Activated T-cell treated with anti-CD3 and anti-CD28 coated beads, Interleukin-2, amount 50 U/mL, for 1 hour (primary cell): ENCODE measurements around the gene COL23A1.
A peak's percentile ranks its signal among the peaks of the same experiment; 100 is the strongest.

ENCODE experiments used
- DNase-seq: peaks from one replicate; pipeline ENCODE4 v3.0.0-alpha.2; 2020

Gene COL23A1

GRCh38 chr5:178213748-178214151 is 376.4 kb downstream of the COL23A1 start:
- DNase-seq: no peak

DNA sequence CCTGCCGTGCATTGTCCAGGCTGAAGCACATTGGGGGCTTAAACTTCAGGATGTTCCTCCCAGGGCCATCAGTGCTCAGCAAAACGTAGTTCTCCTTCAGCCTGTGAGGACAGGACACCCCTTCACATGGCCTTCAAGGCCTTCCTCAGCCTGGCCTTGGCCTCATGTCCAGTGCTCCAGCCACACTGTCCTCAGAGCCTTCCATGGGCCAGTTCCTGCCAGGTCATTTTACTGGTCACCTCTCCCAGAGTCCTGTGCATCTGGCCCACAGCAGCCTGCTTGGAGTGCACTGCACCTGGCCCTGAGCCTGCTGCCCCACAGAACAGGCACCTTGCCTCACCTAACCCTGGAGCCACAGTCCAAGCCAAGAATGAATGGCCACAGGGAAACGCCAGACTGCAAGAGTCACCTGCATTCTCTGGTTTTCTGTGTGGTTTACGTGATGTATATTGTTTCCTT is 377.2 kb downstream of the COL23A1 start:
- no peak for DNase-seq

DNA sequence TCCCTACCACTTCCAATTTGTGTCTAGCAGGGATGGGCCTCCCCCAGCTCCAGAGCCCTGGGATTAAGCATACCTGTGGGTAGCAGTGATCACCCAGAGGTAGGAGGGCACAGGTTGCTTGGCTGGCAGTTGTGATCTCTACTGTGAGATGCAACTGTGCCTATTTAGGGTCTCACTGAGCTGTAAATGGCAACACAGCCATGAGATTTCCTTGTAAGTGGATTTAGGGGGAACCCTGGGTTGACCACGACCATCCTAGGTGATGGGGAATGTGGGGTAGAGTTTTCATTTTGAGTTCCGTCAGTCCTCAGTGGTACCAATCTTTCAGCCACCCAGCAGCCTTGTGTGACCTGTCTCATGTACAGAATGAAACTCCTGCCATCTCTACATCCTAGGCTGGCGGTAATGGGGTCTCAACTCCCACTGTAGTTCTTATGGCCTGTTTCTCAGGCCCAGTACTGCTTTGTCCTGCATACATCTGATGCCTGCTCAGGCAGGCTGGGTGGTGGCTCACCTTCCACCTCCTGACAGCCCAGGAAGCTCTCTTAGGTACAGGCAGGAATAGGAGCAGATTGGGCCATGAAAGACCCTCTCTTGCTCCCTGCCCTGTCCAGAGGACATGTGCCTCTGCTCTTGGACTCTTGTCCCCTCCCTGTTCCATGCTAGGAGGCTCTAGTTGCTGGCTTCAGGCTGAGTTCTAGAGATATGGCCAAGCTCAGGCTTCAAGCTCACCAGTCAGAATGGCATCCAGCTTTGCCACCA is 377.8 kb downstream of the COL23A1 start:
- no peak for DNase-seq

DNA sequence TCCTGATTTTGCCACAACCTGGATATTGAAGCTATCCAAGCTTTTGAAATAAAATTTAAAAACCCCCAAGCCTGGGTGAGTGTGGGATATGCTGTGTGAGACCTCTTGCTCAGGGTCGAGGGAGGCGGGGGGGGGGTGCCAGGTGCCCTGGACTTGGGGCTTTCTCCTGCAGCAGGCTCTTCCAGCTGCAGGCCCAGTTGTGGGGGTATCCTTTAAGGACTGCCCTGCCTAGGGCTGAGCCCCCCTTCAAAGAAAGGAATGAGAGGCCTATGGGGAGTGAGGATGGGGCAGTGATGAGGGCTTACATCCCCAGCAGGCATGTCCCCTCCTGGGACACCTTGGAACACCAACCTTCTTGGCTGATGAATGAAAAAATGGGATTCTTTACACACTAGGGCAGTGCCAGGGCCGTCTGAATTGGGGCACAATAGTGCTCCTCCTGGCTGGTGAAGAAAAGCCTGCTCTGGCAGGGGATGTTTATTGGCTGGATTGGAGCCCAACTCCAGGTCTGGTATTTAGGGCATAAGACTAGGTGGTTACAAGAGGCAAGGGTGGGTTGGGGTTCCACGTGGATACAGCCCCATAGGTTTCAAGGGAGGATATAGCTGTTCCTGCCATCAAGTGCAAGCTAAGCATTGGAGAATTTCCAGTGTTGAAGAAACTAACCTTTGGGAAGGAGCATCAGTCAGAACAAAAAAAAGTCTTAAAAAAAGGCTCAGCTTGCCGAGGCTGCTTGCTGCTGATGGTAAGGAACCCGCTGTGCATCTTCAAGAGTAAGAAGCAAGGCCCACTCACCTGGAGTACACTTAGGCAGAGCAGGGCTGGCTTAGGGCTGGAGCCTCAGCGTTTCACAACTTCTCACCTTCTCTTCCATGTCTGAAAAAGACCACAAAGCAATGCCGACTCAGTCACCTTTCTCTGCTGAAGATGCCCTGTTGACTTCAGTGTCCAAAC is 378.8 kb downstream of the COL23A1 start:
- no peak for DNase-seq

DNA sequence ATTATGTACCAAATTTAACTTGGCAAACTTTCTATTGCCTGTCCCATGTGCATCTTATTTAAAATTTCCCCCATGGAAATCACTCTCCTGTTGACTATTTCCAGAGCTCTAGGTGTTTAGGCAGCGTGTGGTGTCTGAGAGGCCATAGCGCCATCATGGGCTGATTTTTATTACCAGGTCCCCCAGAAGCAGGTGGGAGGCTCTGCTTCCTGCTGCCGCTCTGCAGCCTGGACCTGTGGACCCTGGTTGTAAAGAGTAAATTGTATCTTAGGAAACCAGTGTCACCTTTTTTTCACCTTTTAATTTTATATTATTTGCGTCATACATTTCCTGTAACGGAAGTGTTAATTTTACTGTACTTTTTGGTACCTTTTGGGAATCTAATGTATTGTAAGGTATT is 379.5 kb downstream of the COL23A1 start:
- no peak for DNase-seq

GRCh38 chr5:178210073-178210535 is 380.1 kb downstream of the COL23A1 start:
- DNase-seq: no peak

- no peak for DNase-seq
Observed at GRCh38 chr5:178209334-178210072, 380.7 kb downstream of the COL23A1 start.

GRCh38 chr5:178208540-178209227 is 381.5 kb downstream of the COL23A1 start:
- DNase-seq: no peak

- no peak for DNase-seq
Observed at GRCh38 chr5:178207917-178208280, 382.3 kb downstream of the COL23A1 start.

GRCh38 chr5:178207183-178207916 is 382.8 kb downstream of the COL23A1 start:
- DNase-seq: no peak

DNA sequence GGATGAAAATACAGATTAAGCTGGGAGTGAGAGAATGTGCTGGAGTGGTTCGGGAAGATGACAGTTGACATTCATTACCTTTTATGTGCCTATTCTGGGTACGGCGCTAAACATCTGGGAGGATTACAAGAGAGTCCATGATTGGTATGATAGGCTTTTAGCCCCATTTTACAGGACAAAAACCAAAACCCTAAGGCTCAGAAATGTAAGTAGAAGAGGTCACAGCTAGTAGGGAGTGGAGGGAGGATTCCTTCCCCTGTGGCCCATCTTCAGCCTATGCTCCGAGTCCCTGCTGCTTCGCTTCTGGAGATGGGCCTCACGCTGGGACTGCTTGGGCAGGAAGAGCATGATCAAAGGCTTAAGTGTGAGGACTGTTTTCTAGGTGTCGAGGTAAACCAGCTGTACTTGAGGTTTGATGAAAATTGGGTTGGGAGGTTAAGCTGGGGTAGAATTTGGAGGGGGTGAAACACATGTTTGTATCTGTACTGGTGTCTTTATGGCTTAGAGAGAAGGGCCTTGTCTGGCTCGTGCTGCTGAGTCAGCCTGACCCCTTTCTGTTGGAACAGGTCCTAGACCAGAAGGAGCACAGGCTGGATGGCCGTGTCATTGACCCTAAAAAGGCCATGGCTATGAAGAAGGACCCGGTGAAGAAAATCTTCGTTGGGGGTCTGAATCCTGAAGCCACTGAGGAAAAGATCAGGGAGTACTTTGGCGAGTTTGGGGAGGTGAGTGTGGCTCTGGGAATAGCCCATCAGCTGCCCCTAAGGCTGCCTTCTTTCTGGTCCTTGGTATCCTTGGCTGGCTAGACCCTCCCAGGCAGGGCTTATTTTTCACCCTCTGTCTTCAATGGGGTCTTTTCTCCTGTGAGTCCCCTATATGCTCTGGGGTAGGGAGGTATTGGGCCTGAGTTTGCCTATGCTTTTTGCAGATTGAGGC is 383.8 kb downstream of the COL23A1 start:
- DNase-seq: no peak

DNA sequence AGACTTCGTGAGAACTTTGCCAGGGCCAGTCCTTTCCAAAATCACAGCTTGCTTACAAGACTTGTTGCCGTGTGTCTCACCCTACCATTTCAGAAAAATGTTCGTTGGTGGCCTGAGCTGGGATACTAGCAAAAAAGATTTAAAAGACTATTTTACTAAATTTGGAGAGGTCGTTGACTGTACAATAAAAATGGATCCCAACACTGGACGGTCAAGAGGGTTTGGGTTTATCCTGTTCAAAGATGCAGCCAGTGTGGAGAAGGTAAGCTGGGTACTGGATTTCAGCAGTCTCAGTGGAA is 384.5 kb downstream of the COL23A1 start:
- no peak for DNase-seq

DNA sequence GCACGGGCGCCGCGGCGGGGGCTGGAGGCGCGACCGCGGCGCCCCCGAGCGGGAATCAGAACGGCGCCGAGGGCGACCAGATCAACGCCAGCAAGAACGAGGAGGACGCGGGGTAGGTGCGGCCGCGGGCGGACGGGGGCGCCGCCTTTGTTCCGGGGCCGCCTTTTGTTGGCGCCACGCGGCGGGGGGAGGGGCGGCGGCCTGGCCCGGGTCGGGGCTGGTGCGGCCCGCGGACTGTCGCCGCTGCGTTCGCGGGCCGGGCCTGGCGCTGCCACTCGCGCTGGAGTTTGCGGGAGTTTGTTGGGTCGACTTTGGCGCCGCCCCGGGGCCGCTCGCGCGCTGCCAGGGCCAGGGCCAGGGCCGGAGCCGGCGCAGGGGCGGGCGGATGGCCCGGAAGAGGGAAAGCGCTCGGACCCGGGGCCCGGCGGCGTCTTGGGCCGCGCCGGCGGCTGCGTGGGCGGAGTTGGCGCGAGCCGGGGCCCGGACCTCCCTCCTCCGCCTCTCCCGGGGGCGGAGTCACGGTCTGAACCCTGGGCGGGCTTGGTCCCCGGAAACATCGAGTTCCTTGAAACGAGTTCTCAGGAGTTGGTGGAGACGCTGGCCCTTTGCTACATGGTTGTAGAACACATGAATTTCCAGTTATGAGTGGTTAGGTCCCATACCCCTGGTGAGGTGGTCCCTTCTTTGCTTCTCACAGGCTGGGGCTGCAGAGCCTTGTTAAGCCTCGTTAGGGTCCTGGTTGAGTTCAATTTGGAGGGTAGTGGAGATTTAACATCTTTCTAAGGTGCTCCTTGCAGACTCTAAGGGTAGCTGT is 385.1 kb downstream of the COL23A1 start:
- DNase-seq: peak; percentile 74

DNA sequence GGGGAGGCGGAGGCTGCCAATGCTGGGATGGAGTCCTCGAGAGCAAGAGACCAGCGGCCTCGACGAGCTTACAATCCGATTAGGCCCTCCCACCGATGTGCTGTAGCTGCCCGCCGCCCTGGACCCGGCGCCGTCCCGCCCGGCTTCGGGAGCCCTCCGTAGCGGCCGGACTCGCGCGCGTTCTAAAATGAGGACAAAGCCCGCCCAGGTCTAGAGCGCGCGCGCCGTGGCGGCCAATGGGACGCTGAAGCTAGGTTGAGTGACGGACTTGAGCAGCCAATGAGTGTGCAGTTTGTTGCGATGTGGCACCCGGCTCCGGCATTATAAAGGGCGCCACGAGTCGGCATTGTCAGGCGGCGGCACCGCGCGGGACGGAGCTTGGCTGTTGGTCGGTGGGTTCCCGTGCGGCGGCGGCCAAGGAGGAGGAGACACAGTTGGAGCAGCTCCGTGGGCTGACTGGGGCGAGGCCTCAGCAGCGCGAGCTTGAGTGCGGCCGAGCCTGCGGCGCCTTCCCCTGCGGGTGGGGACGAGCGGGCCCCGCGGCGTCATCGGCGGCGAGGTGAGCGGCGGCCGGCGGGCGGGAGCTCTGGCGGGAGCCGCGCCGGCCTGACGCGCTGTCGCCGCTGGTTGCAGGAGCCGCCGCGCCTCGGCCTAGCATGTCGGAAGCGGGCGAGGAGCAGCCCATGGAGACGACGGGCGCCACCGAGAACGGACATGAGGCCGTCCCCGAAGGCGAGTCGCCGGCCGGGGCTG is 385.8 kb downstream of the COL23A1 start, which contains the start of gene HNRNPAB:
Gene HNRNPAB (plus strand): TSS at position 352 of the 753 bp plus-strand sequence. CDS start 305 bp downstream, at position 657.
- peak; percentile 98 for DNase-seq

GRCh38 chr5:178203670-178204181 is 386.5 kb downstream of the COL23A1 start:
- no peak for DNase-seq

- no peak for DNase-seq
Observed at GRCh38 chr5:178202541-178202940, 387.7 kb downstream of the COL23A1 start.

DNA sequence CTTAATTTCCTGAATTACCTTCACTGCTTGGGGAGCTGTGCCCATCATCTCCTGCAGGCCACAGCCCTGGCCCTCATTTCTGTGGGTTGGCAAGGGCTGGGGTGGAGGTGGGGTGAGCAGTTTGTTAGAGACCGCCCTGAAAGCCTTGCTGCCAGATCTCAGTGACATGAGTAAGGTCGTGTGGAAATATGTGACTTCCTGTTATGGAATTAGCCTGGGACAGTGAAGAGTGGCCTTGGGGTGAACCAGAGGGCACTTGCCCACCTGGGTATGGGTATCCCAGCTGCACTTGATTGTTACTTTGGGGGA is 388.3 kb downstream of the COL23A1 start:
- DNase-seq: no peak

DNA sequence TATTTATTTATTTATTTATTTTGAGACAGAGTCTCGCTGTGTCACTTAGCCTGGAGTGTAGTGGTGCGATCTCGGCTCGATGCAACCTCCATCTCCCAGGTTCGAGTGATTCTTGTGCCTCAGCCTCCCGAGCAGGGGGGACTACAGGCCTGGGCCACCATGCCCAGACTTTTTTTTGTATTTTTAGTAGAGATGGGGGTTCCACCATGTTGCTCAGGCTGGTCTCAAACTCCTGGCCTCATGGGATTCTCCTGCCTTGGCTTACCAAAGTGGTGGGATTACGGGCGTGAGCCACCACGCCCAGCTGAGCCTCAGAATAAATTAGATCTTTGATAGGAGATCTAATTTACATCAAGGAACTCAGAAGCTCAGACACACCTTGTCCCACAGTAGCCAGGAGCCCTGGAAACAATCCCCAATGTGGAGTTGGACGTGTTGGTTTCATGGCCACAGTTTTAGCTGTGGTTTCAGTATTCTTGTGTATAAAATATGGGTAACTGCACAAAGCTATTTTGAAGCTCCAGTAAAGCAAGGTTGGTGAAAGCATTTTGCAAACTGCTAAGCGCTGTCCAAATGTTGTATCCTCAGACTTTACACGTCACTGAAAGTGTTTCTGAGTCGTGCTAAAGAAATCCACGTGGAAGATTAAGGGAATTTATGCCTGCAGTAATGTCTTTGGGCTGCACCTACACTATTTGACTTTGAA is 388.8 kb downstream of the COL23A1 start:
- no peak for DNase-seq
